GM12878 (cell line): ENCODE data around the gene MRPL16. TPM values are rescaled to one million over a fixed set of nuclear protein-coding genes. Genes with fewer than 3 reads are reported as not detected.
"Not testable (repeated sequence)": the region's sequence is repeated elsewhere in the genome, so short reads cannot be mapped to it uniquely, and the experiment has no call there.

Experiments
- ATAC-seq: fragments of 200-7000 bp; cut with Tn5 transposase; 3 replicates; pipeline ENCODE4 v1.9.1; 2020; ENCODE audit warnings: mild to moderate bottlenecking, moderate library complexity
- BruUV-seq: library from RNA; stranded (reverse); fragments of 400-500 nt; replicated peaks from 2 replicates; lab custom pipeline; 2021; lab: Mats Ljungman, UMichigan
- CTCF ChIA-PET: fragments of 300-600 bp; sonication (Branson Sonifier 250); formaldehyde crosslinking; extraction: SDS; loops from one replicate; lab custom pipeline; 2021; ENCODE audit warnings: inconsistent platforms; lab: Yijun Ruan, JAX
- POLR2A ChIA-PET: fragments of 350-600 bp; formaldehyde crosslinking; extraction: SDS; loops from one replicate; lab custom pipeline; 2021; ENCODE audit warnings: inconsistent platforms; lab: Charles Lee
- RAD21 ChIA-PET: fragments of 300-600 bp; sonication (Branson Sonifier 250); formaldehyde crosslinking; loops from one replicate; lab custom pipeline; 2023; ENCODE audit warnings: antibody characterized with exemption; ENCODE audit not compliant: unreplicated experiment; lab: Charles Lee
- SMC1A ChIA-PET: fragments of 300-600 bp; sonication (Branson Sonifier 250); formaldehyde crosslinking; loops from one replicate; lab custom pipeline; 2023; ENCODE audit not compliant: unreplicated experiment, uncharacterized antibody; lab: Charles Lee
- DNase-seq: peaks from one replicate; pipeline ENCODE4 v3.0.0-alpha.2; 2011; ENCODE audit warnings: low read depth, low spot score
- FAIRE-seq: peaks from 3 replicates; lab custom pipeline; 2011; peaks lifted over from hg19 to GRCh38; lab: Jason Lieb, UNC
- H2AFZ ChIP-seq: 2 replicates; pipeline ENCODE4 v1.6.0; 2011; ENCODE audit warnings: low read depth, low read length, control low read depth; ENCODE audit not compliant: control insufficient read depth
- H3K27ac ChIP-seq: 2 replicates; pipeline ENCODE4 v1.5.1; 2011; ENCODE audit warnings: control low read depth; ENCODE audit not compliant: control insufficient read depth, insufficient read depth
- H3K27me3 ChIP-seq, 2 experiments: replicated peaks in 1 of 2; 2 replicates each; pipeline versions ENCODE4 v1.6.0 to v1.6.1; 2011; ENCODE audit warnings: low read length in 1 of 2; ENCODE audit not compliant: control insufficient read depth in 2 of 2, insufficient read depth in 2 of 2
- H3K36me3 ChIP-seq, 2 experiments: 2 replicates each; pipeline ENCODE4 v1.5.1; 2011; ENCODE audit warnings: low read length in 1 of 2; ENCODE audit not compliant: control insufficient read depth in 2 of 2, insufficient read depth in 2 of 2
- H3K4me1 ChIP-seq: 2 replicates; pipeline ENCODE4 v1.6.1; 2011; ENCODE audit warnings: mild to moderate bottlenecking, low read length, moderate library complexity, mixed read lengths; ENCODE audit not compliant: control insufficient read depth, insufficient read depth
- H3K4me2 ChIP-seq: 2 replicates; pipeline ENCODE4 v1.6.0; 2011; ENCODE audit warnings: control low read depth; ENCODE audit not compliant: control insufficient read depth, insufficient read depth
- H3K4me3 ChIP-seq: fragments of 200-600 bp; sonication (generic); 2 replicates; pipeline ENCODE4 v1.5.1; 2016
- H3K79me2 ChIP-seq: 2 replicates; pipeline ENCODE4 v1.6.0; 2011; ENCODE audit warnings: low read length; ENCODE audit not compliant: control insufficient read depth, insufficient read depth
- H3K9ac ChIP-seq: 2 replicates; pipeline ENCODE4 v1.8.0; 2011; ENCODE audit warnings: low read length, control low read depth, mixed read lengths; ENCODE audit not compliant: control insufficient read depth, insufficient read depth
- H3K9me3 ChIP-seq: replicated peaks from 3 replicates; pipeline ENCODE4 v1.5.1; 2011; ENCODE audit warnings: mild to moderate bottlenecking, low read length; ENCODE audit not compliant: control insufficient read depth, insufficient read depth
- H4K20me1 ChIP-seq: 2 replicates; pipeline ENCODE4 v1.6.0; 2011; ENCODE audit not compliant: control insufficient read depth, insufficient read depth
- HDGF ChIP-seq: fragments of 450-650 bp; IDR thresholded peaks from 2 replicates; pipeline ENCODE4 v1.6.1; 2016; ENCODE audit warnings: antibody characterized with exemption
- JUNB ChIP-seq: IDR thresholded peaks from 2 replicates; pipeline ENCODE4 v1.6.1; 2016; ENCODE audit warnings: antibody characterized with exemption, mild to moderate bottlenecking
- KLF5 ChIP-seq: fragments of 450-650 bp; IDR thresholded peaks from 2 replicates; pipeline ENCODE4 v1.6.1; 2014; ENCODE audit warnings: mild to moderate bottlenecking; ENCODE audit not compliant: partially characterized antibody
- MXI1 ChIP-seq: fragments of 150-350 bp; IDR thresholded peaks from 2 replicates; pipeline ENCODE4 v1.6.1; 2011; ENCODE audit warnings: low read depth, mild to moderate bottlenecking, inconsistent platforms, low read length, improper control_type of control experiment
- SREBF2 ChIP-seq: IDR thresholded peaks from 2 replicates; pipeline ENCODE4 v1.6.1; 2012; ENCODE audit warnings: mild to moderate bottlenecking, low read length
- YBX1 ChIP-seq: fragments of 450-650 bp; IDR thresholded peaks from 2 replicates; pipeline ENCODE4 v1.6.1; 2016; ENCODE audit warnings: antibody characterized with exemption
- WGBS: methylation state at CpG from one replicate; pipeline ENCODE4 v1.1.6; 2016; ENCODE audit warnings: low lambda C conversion rate; ENCODE audit not compliant: insufficient replicate concordance, insufficient coverage; ENCODE audit errors: missing lambda C conversion rate; 5-methylcytosine and 5-hydroxymethylcytosine counted together
- in situ Hi-C: fragments of 300-500 bp; cut with MboI; formaldehyde crosslinking; loops from 9 replicates; pipeline ENCODE4 v1.14.3; 2018; ENCODE audit warnings: mixed read lengths
- intact Hi-C: fragments of 100-400 bp; cut with micrococcal nuclease; formaldehyde crosslinking; loops from one replicate; pipeline ENCODE4 v1.14.2; 2022; ENCODE audit not compliant: unreplicated experiment
- polyA plus RNA-seq, 11 experiments: library from polyadenylated mRNA; depleted of rRNA in 4 of 11; unstranded in 6 of 11; stranded (reverse) in 5 of 11; fragments of >200 nt; fragmentation: Nextera tagmentation in 4 of 11; fragmentation: Illumina TruSeq in 1 of 11; extraction: Ambion mirVana in 4 of 11; extraction: Trizol in 1 of 11; gene quantifications; 1 replicate in 1 of 11; 2 replicates in 10 of 11; pipeline versions ENCODE4 v1.2.1 to v1.2.3, GENCODE V29; 2011 to 2016; ENCODE audit warnings: inconsistent platforms in 2 of 11, missing spikeins in 2 of 11, low read depth in 1 of 11
- total RNA-seq, 4 experiments: library from RNA; depleted of rRNA in 3 of 4; stranded (reverse); fragments of >200 nt in 3 of 4; fragmentation: Illumina TruSeq in 1 of 4; extraction: Trizol in 1 of 4; gene quantifications; 2 replicates each; pipeline versions ENCODE4 v1.2.1 to v1.2.3, GENCODE V29; 2013 to 2021

MRPL16 gene
- total and polyA plus RNA-seq, 10 of the 15 experiments (the other 5 are each of a cell fraction or from before 2014, with no cell fraction given) = 38.2 to 167 (median 106) TPM

GRCh38 chr11:59854871-59855270 is 44.3 kb upstream of the MRPL16 start (continued):
- no peak for TF ChIP-seq SREBF2
- TF ChIP-seq KLF5 = no peak
- no peak for TF ChIP-seq JUNB
- TF ChIP-seq HDGF = no peak
- TF ChIP-seq MXI1 = no peak
- no peak for TF ChIP-seq YBX1

DNA sequence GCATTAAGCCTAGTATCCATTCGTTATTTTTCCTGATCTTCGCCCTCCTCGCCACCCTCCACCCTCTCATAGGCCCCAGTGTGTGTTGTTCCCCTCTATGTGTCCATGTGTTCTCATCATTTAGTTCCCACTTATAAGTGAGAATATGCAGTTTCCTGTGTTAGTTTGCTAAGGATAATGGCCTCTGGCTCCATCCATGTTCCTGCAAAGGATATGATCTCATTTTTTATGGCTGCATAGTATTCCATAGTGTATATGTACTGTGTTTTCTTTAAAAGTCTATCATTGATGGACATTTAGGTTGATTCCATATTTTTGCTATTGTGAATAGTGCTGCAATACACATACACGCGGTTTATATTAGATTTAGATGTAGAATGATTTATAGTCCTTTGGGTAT is 40.8 kb upstream of the MRPL16 start:
- H3K4me3 ChIP-seq, intact Hi-C loops, H2AFZ ChIP-seq, H3K79me2 ChIP-seq, RAD21 ChIA-PET, H3K27me3 ChIP-seq, H3K4me1 ChIP-seq, H3K4me2 ChIP-seq, FAIRE-seq, ATAC-seq, H3K27ac ChIP-seq, CTCF ChIA-PET, POLR2A ChIA-PET, H3K36me3 ChIP-seq, SMC1A ChIA-PET, BruUV-seq, DNase-seq, H3K9ac ChIP-seq, in situ Hi-C loops, H3K9me3 ChIP-seq, H4K20me1 ChIP-seq: not testable (repeated sequence)
- WGBS = 37% methylated on average over 5 of the region's 5 CpGs

GRCh38 chr11:59849551-59849950 is 39.0 kb upstream of the MRPL16 start:
- RAD21 ChIA-PET, H2AFZ ChIP-seq, H3K9me3 ChIP-seq, intact Hi-C loops, H3K27ac ChIP-seq, H4K20me1 ChIP-seq, H3K4me2 ChIP-seq, H3K9ac ChIP-seq, POLR2A ChIA-PET, H3K4me1 ChIP-seq, H3K27me3 ChIP-seq, H3K79me2 ChIP-seq, in situ Hi-C loops, BruUV-seq, H3K4me3 ChIP-seq, ATAC-seq, DNase-seq, H3K36me3 ChIP-seq, CTCF ChIA-PET, FAIRE-seq: not testable (repeated sequence)
- SMC1A ChIA-PET = interaction anchor here (1.1 kb wide), 1 partner anchor 19 kb away, joined by 4 read pairs; no protein-coding TSS in a partner anchor
- 0% methylated on average over 2 of the region's 2 CpGs for WGBS
